Endothelial cell of umbilical vein (primary cell): ENCODE results near the gene CROCC.

Source experiments
- EZH2 ChIP-seq: IDR thresholded peaks from 2 replicates; pipeline ENCODE4 v1.6.1; 2012; ENCODE audit warnings: borderline replicate concordance, low read depth, mild to moderate bottlenecking, moderate library complexity, low read length, inconsistent platforms; ENCODE audit not compliant: severe bottlenecking
- FOS ChIP-seq: IDR thresholded peaks from 2 replicates; pipeline ENCODE4 v1.6.1; 2011; ENCODE audit warnings: mild to moderate bottlenecking, low read length, moderate library complexity, borderline replicate concordance; ENCODE audit not compliant: insufficient read depth
- GATA2 ChIP-seq: IDR thresholded peaks from 2 replicates; pipeline ENCODE4 v1.7.0; 2011; ENCODE audit warnings: low read depth, mild to moderate bottlenecking, moderate library complexity, mixed read lengths, low read length; ENCODE audit not compliant: insufficient read length, insufficient read depth
- JUN ChIP-seq: IDR thresholded peaks from 2 replicates; pipeline ENCODE4 v1.6.1; 2011; ENCODE audit warnings: borderline replicate concordance, low read depth; ENCODE audit not compliant: insufficient read length, insufficient read depth
- MYC ChIP-seq: IDR thresholded peaks from one replicate; pipeline ENCODE4 v1.6.1; 2011; ENCODE audit warnings: mild to moderate bottlenecking, low read depth, low read length
- POLR2A ChIP-seq: IDR thresholded peaks from 2 replicates; pipeline ENCODE4 v1.6.1; 2012; ENCODE audit warnings: low read depth, mild to moderate bottlenecking, control low read depth, low read length
- POLR2AphosphoS5 ChIP-seq: IDR thresholded peaks from 2 replicates; pipeline ENCODE4 v1.6.1; 2012; ENCODE audit warnings: low read depth, mild to moderate bottlenecking, control low read depth, low read length, moderate library complexity; ENCODE audit not compliant: insufficient read depth
- TF ChIP-seq, protein P1 (sequence below): IDR thresholded peaks from 2 replicates; pipeline ENCODE4 v1.6.1; 2011; ENCODE audit not compliant: insufficient read depth, insufficient read length
- TF ChIP-seq, protein P2 (sequence below), 2 donors: IDR thresholded peaks; 1 replicate in 1 of 2; 2 replicates in 1 of 2; pipeline ENCODE4 v1.5.1; 2011; ENCODE audit warnings: low read length in 2 of 2, mild to moderate bottlenecking in 2 of 2, moderate library complexity in 2 of 2, control low read depth in 1 of 2, inconsistent platforms in 1 of 2, low read depth in 1 of 2; ENCODE audit not compliant: insufficient read depth in 1 of 2; ENCODE audit errors: extremely low read depth in 1 of 2

DNA sequence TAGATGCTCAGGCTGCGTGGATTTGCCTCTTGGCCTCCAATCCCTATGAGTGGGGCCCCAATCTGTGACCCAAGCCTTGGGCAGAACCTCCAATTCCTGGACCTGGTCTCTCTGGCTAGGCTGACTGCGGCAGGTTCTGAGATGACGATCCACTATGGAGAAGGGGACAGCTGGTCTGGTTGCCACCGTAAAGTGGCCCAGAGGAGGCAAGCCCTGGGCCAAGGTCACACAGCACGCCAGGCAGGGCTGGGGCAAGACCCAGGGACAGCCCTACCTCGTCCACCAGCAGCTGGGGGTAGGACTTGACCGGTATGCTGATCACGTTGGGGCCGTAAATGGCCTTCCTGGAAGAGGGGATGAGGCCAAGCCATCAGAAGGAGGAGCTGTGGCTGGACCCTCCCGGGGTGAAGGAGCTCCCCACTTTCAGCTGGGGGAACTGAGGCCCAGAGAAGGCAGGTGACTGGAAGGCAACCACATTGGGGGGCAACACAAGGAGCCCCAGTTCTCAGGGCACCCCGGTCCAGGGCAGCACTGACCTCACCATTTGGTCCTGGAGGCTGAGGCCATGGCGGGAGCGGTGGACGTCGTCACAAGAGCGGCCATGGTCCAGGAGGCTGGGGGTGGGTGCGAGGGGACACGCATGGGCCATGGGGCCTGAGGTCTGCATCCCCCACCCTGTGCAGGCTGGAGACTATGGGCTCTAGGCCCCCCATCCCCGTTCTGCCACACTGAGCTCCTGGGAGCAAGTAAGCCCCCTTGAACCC is 80.2 kb downstream of the CROCC start:
- TF ChIP-seq, protein P1, sequence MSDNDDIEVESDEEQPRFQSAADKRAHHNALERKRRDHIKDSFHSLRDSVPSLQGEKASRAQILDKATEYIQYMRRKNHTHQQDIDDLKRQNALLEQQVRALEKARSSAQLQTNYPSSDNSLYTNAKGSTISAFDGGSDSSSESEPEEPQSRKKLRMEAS, result no peak
- TF ChIP-seq EZH2, result no peak
- TF ChIP-seq, protein P2, sequence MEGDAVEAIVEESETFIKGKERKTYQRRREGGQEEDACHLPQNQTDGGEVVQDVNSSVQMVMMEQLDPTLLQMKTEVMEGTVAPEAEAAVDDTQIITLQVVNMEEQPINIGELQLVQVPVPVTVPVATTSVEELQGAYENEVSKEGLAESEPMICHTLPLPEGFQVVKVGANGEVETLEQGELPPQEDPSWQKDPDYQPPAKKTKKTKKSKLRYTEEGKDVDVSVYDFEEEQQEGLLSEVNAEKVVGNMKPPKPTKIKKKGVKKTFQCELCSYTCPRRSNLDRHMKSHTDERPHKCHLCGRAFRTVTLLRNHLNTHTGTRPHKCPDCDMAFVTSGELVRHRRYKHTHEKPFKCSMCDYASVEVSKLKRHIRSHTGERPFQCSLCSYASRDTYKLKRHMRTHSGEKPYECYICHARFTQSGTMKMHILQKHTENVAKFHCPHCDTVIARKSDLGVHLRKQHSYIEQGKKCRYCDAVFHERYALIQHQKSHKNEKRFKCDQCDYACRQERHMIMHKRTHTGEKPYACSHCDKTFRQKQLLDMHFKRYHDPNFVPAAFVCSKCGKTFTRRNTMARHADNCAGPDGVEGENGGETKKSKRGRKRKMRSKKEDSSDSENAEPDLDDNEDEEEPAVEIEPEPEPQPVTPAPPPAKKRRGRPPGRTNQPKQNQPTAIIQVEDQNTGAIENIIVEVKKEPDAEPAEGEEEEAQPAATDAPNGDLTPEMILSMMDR (IDR thresholded peaks at IDR 0.05; ENCODE audit: extremely low read depth in 1 of 2, insufficient read depth in 1 of 2, low read depth in 1 of 2, low read length in 2 of 2), result no peak
- no peak for TF ChIP-seq POLR2A
- no peak for TF ChIP-seq MYC
- TF ChIP-seq POLR2AphosphoS5, result no peak
- TF ChIP-seq FOS, result no peak
- no peak for TF ChIP-seq JUN
- TF ChIP-seq GATA2, result no peak
